ENCODE results near the gene SAMMSON.

SAMMSON gene

GRCh38 chr3:69999140-70000027 is at the start of gene SAMMSON:
TSS of gene SAMMSON (plus strand) at chr3:69999733.
- peak; percentile 81 for DNase-seq

- no peak for DNase-seq
These were observed 47.9 kb upstream of the SAMMSON start for GRCh38 chr3:69951616-69952015.

- no peak for DNase-seq
These were observed 40.0 kb upstream of the SAMMSON start for GRCh38 chr3:69959581-69959980.

GRCh38 chr3:69961706-69962439 is 37.7 kb upstream of the SAMMSON start:
- no peak for DNase-seq

- DNase-seq, result no peak
These were observed 35.9 kb upstream of the SAMMSON start for GRCh38 chr3:69963643-69964042.

GRCh38 chr3:69967156-69967555 is 32.4 kb upstream of the SAMMSON start:
- DNase-seq, result no peak

- no peak for DNase-seq
These were observed 28.7 kb upstream of the SAMMSON start for GRCh38 chr3:69970827-69971226.

- DNase-seq, result no peak
These were observed 26.9 kb upstream of the SAMMSON start for GRCh38 chr3:69972672-69973071.

- DNase-seq, result no peak
These were observed 23.5 kb upstream of the SAMMSON start for GRCh38 chr3:69976021-69976420.

GRCh38 chr3:69983546-69984265 is 15.8 kb upstream of the SAMMSON start:
- no peak for DNase-seq

GRCh38 chr3:69985266-69985665 is 14.3 kb upstream of the SAMMSON start:
- DNase-seq, result no peak

GRCh38 chr3:69986419-69986818 is 13.1 kb upstream of the SAMMSON start:
- DNase-seq, result no peak

GRCh38 chr3:69987833-69988232 is 11.7 kb upstream of the SAMMSON start:
- no peak for DNase-seq

- DNase-seq, result no peak
These were observed 5.8 kb upstream of the SAMMSON start for GRCh38 chr3:69993757-69994156.

GRCh38 chr3:69994919-69995318 is 4.6 kb upstream of the SAMMSON start:
- DNase-seq, result no peak

- no peak for DNase-seq
These were observed 1.8 kb upstream of the SAMMSON start for GRCh38 chr3:69997631-69998307.

GRCh38 chr3:69998759-69999139 is 784 bp upstream of the SAMMSON start:
- DNase-seq, result no peak

GRCh38 chr3:70000028-70000410 is 486 bp downstream of the SAMMSON start:
- no peak for DNase-seq

- peak; percentile 17 for DNase-seq
These were observed 1.1 kb downstream of the SAMMSON start for GRCh38 chr3:70000563-70001081.

GRCh38 chr3:70003119-70003518 is 3.6 kb downstream of the SAMMSON start:
- DNase-seq, result no peak

GRCh38 chr3:70006089-70006488 is 6.6 kb downstream of the SAMMSON start:
- no peak for DNase-seq

GRCh38 chr3:70010346-70010745 is 10.8 kb downstream of the SAMMSON start:
- DNase-seq, result no peak

- no peak for DNase-seq
These were observed 12.0 kb downstream of the SAMMSON start for GRCh38 chr3:70011582-70011981.

Data from NCI-H2029 (cell line).